Glutamatergic neuron (in vitro differentiated cells): ENCODE data around the gene EDC4. TPM values are rescaled to one million over a fixed set of nuclear protein-coding genes. Genes with fewer than 3 reads are reported as not detected.

Source experiments
- DNase-seq: peaks from one replicate; pipeline ENCODE4 v3.0.0; 2022
- H3K27ac Mint-ChIP-seq: one replicate; pipeline ENCODE4 v1.8.0; 2020; ENCODE audit warnings: mild to moderate bottlenecking, mixed read lengths, inconsistent platforms; ENCODE audit not compliant: unreplicated experiment
- H3K27me3 Mint-ChIP-seq: one replicate; pipeline ENCODE4 v1.8.0; 2020; ENCODE audit warnings: mild to moderate bottlenecking, moderate library complexity, mixed read lengths, inconsistent platforms; ENCODE audit not compliant: unreplicated experiment
- H3K36me3 Mint-ChIP-seq: one replicate; pipeline ENCODE4 v1.8.0; 2020; ENCODE audit warnings: mild to moderate bottlenecking, mixed read lengths, inconsistent platforms; ENCODE audit not compliant: unreplicated experiment
- H3K4me1 Mint-ChIP-seq: one replicate; pipeline ENCODE4 v1.8.0; 2020; ENCODE audit warnings: mild to moderate bottlenecking, low read depth, mixed read lengths, inconsistent platforms; ENCODE audit not compliant: unreplicated experiment
- H3K4me3 Mint-ChIP-seq: one replicate; pipeline ENCODE4 v1.8.0; 2020; ENCODE audit warnings: mild to moderate bottlenecking, mixed read lengths, inconsistent platforms; ENCODE audit not compliant: unreplicated experiment
- H3K9me3 Mint-ChIP-seq: one replicate; pipeline ENCODE4 v1.8.0; 2020; ENCODE audit warnings: mild to moderate bottlenecking, moderate library complexity, mixed read lengths, inconsistent platforms; ENCODE audit not compliant: unreplicated experiment
- total RNA-seq: library from RNA; stranded (reverse); fragmentation: NEBNext Ultra II Directional; extraction: Animal tissue kit (Norgen Biotek cat#: 25700); gene quantifications from one replicate; pipeline ENCODE4 v1.2.1, GENCODE V29; 2021; ENCODE audit not compliant: unreplicated experiment
- TF ChIP-seq, protein P1 (sequence below): fragments of 200-600 bp; sonication (generic); IDR thresholded peaks from one replicate; pipeline ENCODE4 v1.5.0; 2021; ENCODE audit not compliant: partially characterized antibody, unreplicated experiment

EDC4 gene
- total RNA-seq, 1 donor from 2014 or later, result 142 TPM

DNA sequence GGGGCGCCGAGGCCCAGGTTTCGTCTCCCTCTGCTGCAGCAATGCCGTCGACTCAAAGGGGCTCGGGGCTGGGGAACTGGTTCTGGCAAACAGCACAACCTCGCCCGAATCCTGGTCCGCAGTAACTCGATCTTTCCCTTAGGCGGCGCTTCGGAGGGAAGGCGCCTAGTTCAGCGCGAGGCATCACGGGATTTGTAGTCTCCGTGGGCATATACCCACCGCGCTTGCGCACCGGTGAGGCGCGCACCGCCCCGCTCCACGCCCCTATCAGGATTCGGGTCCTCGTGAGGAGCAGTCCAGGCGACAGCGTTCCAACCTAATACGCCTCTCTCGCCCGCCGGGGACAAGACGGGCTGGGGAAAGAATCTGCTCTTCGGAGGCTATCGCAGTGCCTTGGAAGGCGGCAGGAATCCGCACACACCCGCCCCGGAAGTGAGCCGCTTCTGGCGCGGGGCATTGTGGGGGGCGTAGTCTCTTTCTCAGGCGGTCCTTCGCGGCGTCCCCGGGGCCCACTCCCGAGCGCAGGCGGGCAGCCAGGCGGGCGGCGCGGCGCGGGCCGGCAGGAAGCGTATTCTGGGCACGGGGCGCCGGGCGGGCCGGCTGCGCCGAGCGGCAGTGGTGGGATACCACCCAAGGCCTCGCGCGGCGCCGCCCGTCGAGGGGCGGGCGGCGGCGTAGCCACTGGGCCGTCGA, 30.9 kb upstream of the EDC4 start, which contains the start of gene THAP11:
Gene THAP11 (plus strand): TSS at position 505 of the 693 bp plus-strand sequence. CDS start 235 bp downstream, outside the sequence.
- peak within 1 kb of the TSS; percentile 95 for H3K27ac Mint-ChIP-seq
- H3K4me3 Mint-ChIP-seq, result peak within 1 kb of the TSS; percentile 97
- no peaks in the 10 kb centered on the region for H3K36me3 Mint-ChIP-seq
- TF ChIP-seq, protein P1, sequence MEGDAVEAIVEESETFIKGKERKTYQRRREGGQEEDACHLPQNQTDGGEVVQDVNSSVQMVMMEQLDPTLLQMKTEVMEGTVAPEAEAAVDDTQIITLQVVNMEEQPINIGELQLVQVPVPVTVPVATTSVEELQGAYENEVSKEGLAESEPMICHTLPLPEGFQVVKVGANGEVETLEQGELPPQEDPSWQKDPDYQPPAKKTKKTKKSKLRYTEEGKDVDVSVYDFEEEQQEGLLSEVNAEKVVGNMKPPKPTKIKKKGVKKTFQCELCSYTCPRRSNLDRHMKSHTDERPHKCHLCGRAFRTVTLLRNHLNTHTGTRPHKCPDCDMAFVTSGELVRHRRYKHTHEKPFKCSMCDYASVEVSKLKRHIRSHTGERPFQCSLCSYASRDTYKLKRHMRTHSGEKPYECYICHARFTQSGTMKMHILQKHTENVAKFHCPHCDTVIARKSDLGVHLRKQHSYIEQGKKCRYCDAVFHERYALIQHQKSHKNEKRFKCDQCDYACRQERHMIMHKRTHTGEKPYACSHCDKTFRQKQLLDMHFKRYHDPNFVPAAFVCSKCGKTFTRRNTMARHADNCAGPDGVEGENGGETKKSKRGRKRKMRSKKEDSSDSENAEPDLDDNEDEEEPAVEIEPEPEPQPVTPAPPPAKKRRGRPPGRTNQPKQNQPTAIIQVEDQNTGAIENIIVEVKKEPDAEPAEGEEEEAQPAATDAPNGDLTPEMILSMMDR, result peak; percentile 89
- peaks cover 26% of the 10 kb centered on the region for H3K4me1 Mint-ChIP-seq
- peaks cover 5% of the 10 kb centered on the region for H3K27me3 Mint-ChIP-seq
- H3K9me3 Mint-ChIP-seq, result peaks cover 11% of the 10 kb centered on the region
- peak; percentile 95 for DNase-seq

DNA sequence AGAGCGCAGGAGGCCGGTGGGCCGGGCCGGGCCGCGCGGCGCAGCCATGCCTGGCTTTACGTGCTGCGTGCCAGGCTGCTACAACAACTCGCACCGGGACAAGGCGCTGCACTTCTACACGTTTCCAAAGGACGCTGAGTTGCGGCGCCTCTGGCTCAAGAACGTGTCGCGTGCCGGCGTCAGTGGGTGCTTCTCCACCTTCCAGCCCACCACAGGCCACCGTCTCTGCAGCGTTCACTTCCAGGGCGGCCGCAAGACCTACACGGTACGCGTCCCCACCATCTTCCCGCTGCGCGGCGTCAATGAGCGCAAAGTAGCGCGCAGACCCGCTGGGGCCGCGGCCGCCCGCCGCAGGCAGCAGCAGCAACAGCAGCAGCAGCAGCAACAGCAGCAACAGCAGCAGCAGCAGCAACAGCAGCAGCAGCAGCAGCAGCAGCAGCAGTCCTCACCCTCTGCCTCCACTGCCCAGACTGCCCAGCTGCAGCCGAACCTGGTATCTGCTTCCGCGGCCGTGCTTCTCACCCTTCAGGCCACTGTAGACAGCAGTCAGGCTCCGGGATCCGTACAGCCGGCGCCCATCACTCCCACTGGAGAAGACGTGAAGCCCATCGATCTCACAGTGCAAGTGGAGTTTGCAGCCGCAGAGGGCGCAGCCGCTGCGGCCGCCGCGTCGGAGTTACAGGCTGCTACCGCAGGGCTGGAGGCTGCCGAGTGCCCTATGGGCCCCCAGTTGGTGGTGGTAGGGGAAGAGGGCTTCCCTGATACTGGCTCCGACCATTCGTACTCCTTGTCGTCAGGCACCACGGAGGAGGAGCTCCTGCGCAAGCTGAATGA, 30.1 kb upstream of the EDC4 start:
- H3K4me3 Mint-ChIP-seq, result peak overlapping the region; percentile 97
- no peaks in the 10 kb centered on the region for H3K36me3 Mint-ChIP-seq
- H3K27me3 Mint-ChIP-seq, result peaks cover 5% of the 10 kb centered on the region
- H3K27ac Mint-ChIP-seq, result peak overlapping the region; percentile 95
- peaks cover 26% of the 10 kb centered on the region for H3K4me1 Mint-ChIP-seq
- peaks cover 13% of the 10 kb centered on the region for H3K9me3 Mint-ChIP-seq
- TF ChIP-seq, protein P1, result peak; percentile 25
- peak; percentile 79 for DNase-seq

DNA sequence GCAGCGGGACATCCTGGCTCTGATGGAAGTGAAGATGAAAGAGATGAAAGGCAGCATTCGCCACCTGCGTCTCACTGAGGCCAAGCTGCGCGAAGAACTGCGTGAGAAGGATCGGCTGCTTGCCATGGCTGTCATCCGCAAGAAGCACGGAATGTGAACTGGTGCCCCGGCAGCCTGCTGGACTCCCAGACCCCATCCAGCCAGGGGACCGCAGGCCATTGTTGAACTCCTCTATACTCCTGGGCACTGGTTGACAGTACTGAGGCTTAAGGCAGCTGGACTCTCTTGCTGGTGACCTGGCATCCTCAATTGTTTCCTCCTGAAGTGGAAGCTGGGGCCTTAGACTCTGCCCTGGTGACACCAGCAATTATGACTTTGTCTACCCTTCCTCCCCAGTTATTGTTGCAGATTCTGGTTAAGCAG, 29.5 kb upstream of the EDC4 start:
- Mint-ChIP-seq H3K27me3 (peaks cover 3% of the 10 kb centered on the region), H3K27ac (peak overlapping the region; percentile 95), H3K4me1 (peaks cover 30% of the 10 kb centered on the region), H3K4me3 (peak overlapping the region; percentile 97), H3K36me3 (no peaks in the 10 kb centered on the region), H3K9me3 (peaks cover 15% of the 10 kb centered on the region)
- no peak for DNase-seq
- TF ChIP-seq, protein P1, result no peak

DNA sequence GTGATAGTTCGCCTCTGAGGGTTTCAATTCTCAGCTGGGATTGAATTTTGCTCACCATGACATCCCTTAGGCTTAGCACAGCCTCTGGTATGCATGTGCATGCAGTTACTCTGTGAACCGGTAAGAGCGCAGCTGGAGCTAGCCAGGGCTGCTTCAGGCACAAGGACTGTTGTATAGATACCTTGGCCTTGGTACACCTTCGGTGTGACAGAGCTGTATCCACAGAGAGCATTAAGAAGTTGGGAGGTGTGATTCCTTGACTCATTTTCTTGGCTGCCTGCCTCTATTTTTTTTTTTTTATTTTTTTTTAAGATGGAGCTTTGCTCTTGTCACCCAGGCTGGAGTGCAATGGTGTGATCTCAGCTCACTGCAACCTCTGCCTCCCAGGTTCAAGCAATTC, 28.4 kb upstream of the EDC4 start:
- TF ChIP-seq, protein P1, result no peak
- Mint-ChIP-seq H3K27ac (peak overlapping the region; percentile 48), H3K27me3 (peaks cover 3% of the 10 kb centered on the region), H3K36me3 (no peaks in the 10 kb centered on the region), H3K9me3 (peaks cover 15% of the 10 kb centered on the region), H3K4me1 (peaks cover 32% of the 10 kb centered on the region), H3K4me3 (peak overlapping the region; percentile 97)
- no peak for DNase-seq
